GM15510 (cell line): ENCODE results near the gene AP3B1.

Experiments
- POLR2A ChIP-seq: IDR thresholded peaks from 3 replicates; pipeline ENCODE4 v1.6.1; 2011; ENCODE audit warnings: borderline replicate concordance; ENCODE audit not compliant: insufficient read length; ENCODE audit errors: extremely low read depth

The AP3B1 gene

GRCh38 chr5:78308703-78309102, 14.2 kb upstream of the AP3B1 start:
- no peak for TF ChIP-seq POLR2A

GRCh38 chr5:78300464-78301045, 6.1 kb upstream of the AP3B1 start:
- TF ChIP-seq POLR2A: no peak

- no peak for TF ChIP-seq POLR2A
These were observed 800 bp upstream of the AP3B1 start for GRCh38 chr5:78295035-78295961.

DNA sequence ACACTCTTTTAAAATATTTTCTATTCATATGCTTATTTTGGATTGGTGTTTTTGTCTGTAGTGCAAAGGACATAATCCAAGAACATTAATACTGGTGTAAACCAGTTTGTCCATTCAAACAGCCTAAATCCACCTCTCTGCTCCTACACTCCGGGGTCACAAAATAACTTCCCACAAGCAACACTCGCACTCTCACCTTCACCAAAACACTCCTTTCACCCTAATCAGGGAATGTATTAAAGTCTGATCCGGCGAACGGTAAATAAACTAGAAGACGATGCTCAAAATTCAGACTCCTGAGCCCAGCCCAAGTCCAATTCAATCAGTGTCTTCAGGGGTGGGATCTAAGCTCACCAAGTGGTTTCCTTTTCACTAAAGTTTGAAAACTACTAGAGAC, 649 bp downstream of the AP3B1 start:
- no peak for TF ChIP-seq POLR2A

GRCh38 chr5:78291687-78292086, 2.8 kb downstream of the AP3B1 start:
- no peak for TF ChIP-seq POLR2A

DNA sequence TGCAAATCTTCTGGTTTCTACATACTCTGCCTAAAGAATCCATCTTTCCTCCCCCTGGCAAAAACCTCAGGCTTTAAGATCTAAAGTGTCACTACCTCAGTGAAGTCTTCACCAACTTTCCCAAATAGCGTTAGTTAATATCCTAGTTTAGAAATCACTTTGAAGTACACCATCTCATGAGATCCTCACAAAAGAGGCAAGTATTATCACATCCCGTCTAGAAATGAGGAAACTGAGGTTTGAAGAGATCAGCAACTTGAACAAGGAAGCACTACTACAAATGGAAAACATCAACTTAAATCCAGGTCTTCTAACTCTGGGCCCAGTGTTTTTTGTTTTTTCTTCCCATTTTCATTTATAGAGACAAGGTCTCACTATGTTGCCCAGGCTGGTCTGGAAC, 4.6 kb downstream of the AP3B1 start:
- no peak for TF ChIP-seq POLR2A

DNA sequence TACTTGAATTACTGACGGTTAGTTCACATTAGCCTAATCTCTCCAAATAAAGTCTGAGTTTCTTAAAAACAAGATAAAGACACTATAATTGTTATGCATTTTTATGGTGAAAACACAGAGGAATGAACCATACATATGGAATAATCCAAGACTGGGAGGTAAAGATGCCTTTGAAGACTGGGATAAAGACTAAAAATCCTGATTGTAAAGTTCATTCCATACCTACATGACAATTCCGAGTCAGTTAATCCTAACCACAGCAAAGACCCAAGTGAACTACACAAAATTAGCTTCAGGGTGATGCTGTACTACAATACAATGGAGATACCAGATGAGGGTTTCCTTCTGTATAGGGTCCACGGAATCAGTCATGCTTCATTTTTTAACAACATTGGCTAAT, 6.3 kb downstream of the AP3B1 start:
- no peak for TF ChIP-seq POLR2A

- TF ChIP-seq POLR2A: no peak
These were observed 6.7 kb downstream of the AP3B1 start for GRCh38 chr5:78287833-78288232.

GRCh38 chr5:78287169-78287568, 7.3 kb downstream of the AP3B1 start:
- TF ChIP-seq POLR2A: no peak

DNA sequence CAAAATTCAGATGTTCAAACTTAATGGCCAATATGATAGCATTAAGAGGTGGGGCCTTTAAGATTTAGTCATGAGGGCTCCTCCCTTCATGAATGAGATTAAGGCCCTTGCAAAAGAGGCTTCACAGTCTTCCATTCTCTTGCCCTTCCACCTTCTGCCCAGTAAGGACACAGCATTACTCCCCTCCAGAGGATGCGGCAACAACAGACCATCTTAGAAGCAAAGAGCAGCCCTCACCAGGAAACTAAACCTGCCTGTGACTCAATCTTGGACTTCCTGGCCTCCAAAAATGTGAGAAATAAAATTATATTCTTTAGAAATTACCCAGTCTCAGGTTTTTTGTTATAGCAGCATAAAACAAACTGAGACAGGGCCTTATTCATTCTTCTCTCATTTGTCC, 8.2 kb downstream of the AP3B1 start:
- no peak for TF ChIP-seq POLR2A

- TF ChIP-seq POLR2A: no peak
These were observed 10.7 kb downstream of the AP3B1 start for GRCh38 chr5:78283802-78284201.

DNA sequence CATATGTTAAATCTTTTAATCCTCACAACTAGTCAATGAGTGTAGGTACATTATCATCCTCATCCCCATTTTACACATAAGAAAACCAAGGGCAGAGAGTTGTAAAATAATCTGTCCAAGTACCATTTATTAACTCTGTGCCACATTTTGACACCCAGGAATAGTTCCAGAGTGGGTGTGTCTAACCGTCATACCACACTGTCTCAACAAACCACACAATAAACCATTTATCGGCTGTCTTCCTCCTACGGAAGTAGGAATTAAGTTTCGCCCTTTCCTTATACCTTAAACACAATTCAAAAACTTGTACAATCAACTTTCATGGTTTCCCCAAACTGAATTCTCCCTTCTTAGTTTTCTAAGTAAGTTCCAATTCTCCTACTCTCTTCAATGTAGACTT, 11.4 kb downstream of the AP3B1 start:
- no peak for TF ChIP-seq POLR2A

DNA sequence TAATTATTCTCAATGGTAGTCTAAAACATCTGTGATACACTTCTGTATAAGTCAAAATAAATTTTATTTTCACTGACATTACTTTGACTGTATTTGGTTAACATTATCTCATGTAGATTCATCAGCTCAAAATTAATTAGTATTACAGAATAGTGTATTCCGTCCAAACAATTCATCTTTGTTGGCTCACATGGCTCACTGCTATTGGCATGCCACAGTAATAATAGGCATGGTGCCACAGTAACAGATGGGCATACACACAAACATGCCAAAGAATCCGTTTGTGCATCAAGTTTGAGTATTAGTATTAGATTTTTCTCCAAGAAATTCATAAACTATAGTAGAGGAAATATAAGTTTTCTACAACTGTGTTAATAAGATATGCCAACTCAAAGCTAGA, 14.2 kb downstream of the AP3B1 start:
- no peak for TF ChIP-seq POLR2A

DNA sequence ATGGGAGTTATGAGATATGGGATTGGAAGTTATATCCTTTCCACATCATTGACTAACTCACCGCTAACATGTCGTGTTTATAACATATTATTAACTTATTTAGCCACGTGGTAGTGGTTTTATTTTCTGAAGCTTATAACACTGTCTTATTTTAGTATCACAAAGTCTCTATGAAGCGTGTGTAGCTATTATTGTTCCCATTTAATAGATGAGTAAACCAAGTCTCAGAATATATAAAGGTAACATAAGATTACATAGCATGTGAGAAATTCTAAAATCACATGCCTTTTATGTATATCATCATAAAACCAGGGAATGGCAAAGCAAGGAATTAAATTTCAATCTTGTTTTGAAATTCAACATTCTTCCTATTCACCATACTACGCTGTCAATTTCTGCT, 15.3 kb downstream of the AP3B1 start:
- TF ChIP-seq POLR2A: no peak

DNA sequence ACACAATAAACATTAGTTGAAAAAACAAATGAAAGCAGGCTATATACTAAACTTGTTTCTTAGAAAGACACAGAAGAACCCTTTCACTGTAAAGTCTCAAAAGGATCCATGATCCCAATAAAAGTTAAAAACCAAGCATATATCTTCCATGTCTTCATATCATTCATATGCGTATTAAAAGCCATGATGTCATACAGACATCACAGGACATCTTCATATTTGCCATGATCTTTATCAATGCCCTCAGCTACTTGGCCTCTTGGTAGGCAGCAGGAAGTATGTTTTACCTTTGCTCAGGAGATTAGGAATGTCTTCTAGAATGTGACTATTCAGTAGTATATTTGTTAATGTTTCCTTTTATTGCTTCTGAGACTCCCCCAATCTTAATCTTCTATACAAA, 16.8 kb downstream of the AP3B1 start:
- TF ChIP-seq POLR2A: no peak

GRCh38 chr5:78275998-78276543, 18.4 kb downstream of the AP3B1 start:
- TF ChIP-seq POLR2A: no peak

GRCh38 chr5:78274540-78275197, 19.8 kb downstream of the AP3B1 start:
- TF ChIP-seq POLR2A: no peak

- TF ChIP-seq POLR2A: no peak
These were observed 21.1 kb downstream of the AP3B1 start for GRCh38 chr5:78273436-78273835.
